Astrocyte of the hippocampus (primary cell): ENCODE results near the gene ZNF630.
"Not testable (repeated sequence)": the region's sequence is repeated elsewhere in the genome, so short reads cannot be mapped to it uniquely, and the experiment has no call there.

Source experiments
- DNase-seq: peaks from one replicate; pipeline ENCODE4 v3.0.0; 2011; ENCODE audit warnings: low read depth, low spot score

Gene ZNF630

GRCh38 chrX:48071064-48071985, at the start of gene ZNF630:
Gene ZNF630, minus strand, starts transcription at chrX:48071640. Its CDS starts 4,754 bp downstream, at chrX:48066886.
- peak; percentile 80 for DNase-seq

GRCh38 chrX:48107717-48108116, 36.3 kb upstream of the ZNF630 start:
- DNase-seq, result no peak

GRCh38 chrX:48102874-48103374, 31.5 kb upstream of the ZNF630 start:
- DNase-seq, result no peak

- DNase-seq, result no peak
Measured at GRCh38 chrX:48101443-48101842, 30.0 kb upstream of the ZNF630 start.

- DNase-seq, result not testable (repeated sequence)
Measured at GRCh38 chrX:48092558-48092957, 21.1 kb upstream of the ZNF630 start.

- no peak for DNase-seq
Measured at GRCh38 chrX:48090123-48090522, 18.7 kb upstream of the ZNF630 start.

- DNase-seq, result no peak
Measured at GRCh38 chrX:48086082-48086481, 14.6 kb upstream of the ZNF630 start.

- no peak for DNase-seq
Measured at GRCh38 chrX:48083706-48084105, 12.3 kb upstream of the ZNF630 start.

- DNase-seq, result peak; percentile 61
Measured at GRCh38 chrX:48083212-48083611, 11.8 kb upstream of the ZNF630 start.

GRCh38 chrX:48076343-48076742, 4.9 kb upstream of the ZNF630 start:
- DNase-seq, result no peak

- no peak for DNase-seq
Measured at GRCh38 chrX:48071986-48072605, 656 bp upstream of the ZNF630 start.

GRCh38 chrX:48068096-48068887, 3.1 kb downstream of the ZNF630 start:
- no peak for DNase-seq

- no peak for DNase-seq
Measured at GRCh38 chrX:48064261-48064660, 7.2 kb downstream of the ZNF630 start.

- DNase-seq, result no peak
Measured at GRCh38 chrX:48059296-48059639, 12.2 kb downstream of the ZNF630 start.

- DNase-seq, result no peak
Measured at GRCh38 chrX:48058621-48059295, 12.7 kb downstream of the ZNF630 start.

- no peak for DNase-seq
Measured at GRCh38 chrX:48046846-48047245, 24.6 kb downstream of the ZNF630 start.

GRCh38 chrX:48045410-48046311, 25.8 kb downstream of the ZNF630 start:
- peak; percentile 68 for DNase-seq

- no peak for DNase-seq
Measured at GRCh38 chrX:48043056-48043455, 28.4 kb downstream of the ZNF630 start.

- no peak for DNase-seq
Measured at GRCh38 chrX:48035891-48036290, 35.5 kb downstream of the ZNF630 start.

- not testable (repeated sequence) for DNase-seq
Measured at GRCh38 chrX:48030641-48031173, 40.7 kb downstream of the ZNF630 start.
